Measurements from ENCODE around the gene ECSCR. TPM values are rescaled to one million over a fixed set of nuclear protein-coding genes. Genes with fewer than 3 reads are reported as not detected.

Gene ECSCR
- total RNA-seq, 1 experiment from 2014 or later = not detected

DNA sequence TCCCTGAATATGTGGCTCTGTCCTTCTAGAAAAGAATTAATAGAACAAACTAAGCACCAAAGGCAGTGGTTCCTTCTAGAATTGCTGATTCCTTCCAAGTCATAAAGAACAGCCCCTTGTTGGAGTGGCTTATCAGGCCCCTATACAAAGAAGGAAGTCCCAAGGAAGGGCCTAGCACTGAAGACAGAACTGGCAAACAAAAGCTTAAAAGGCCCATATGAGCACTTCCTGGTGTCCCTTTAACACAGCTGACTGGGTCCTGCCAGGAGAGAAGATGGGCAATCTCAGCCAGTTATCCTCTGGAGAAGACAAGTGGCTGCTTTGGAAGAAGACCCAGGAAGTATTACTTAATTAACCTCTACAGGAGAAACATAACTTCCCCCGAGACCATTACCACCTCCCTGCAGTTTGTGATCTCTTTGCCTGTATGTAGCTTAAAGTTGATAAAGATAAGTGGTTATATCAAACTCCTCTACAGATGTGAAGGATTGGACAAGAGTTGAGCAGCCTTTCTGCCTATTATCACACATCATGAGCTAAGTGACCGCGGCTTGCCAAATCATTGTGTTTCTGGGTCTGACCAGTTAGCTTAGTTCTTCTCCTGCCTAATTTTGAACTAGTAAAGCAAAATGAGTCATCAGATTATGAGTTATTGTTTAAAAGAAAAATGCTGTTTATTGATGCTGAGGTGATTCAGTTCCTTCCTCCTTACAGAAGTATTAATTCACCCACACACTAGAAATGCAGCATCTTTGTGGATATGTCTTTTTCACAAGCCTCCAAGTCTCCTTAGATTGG, 33.3 kb upstream of the ECSCR start:
- CTCF ChIA-PET = interaction anchor here (0.7 to 4.9 kb wide), 3 partner anchors 13 to 74 kb away, joined by 4 to 28 read pairs (median 6); partner anchors contain the start of gene STING1
- TF ChIP-seq, protein P1, sequence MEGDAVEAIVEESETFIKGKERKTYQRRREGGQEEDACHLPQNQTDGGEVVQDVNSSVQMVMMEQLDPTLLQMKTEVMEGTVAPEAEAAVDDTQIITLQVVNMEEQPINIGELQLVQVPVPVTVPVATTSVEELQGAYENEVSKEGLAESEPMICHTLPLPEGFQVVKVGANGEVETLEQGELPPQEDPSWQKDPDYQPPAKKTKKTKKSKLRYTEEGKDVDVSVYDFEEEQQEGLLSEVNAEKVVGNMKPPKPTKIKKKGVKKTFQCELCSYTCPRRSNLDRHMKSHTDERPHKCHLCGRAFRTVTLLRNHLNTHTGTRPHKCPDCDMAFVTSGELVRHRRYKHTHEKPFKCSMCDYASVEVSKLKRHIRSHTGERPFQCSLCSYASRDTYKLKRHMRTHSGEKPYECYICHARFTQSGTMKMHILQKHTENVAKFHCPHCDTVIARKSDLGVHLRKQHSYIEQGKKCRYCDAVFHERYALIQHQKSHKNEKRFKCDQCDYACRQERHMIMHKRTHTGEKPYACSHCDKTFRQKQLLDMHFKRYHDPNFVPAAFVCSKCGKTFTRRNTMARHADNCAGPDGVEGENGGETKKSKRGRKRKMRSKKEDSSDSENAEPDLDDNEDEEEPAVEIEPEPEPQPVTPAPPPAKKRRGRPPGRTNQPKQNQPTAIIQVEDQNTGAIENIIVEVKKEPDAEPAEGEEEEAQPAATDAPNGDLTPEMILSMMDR (IDR thresholded peaks at IDR 0.05; ENCODE audit: unreplicated experiment) = no peak
- Mint-ChIP-seq H3K27me3 (ENCODE audit: insufficient read depth, unreplicated experiment) (no peaks in the 10 kb centered on the region), H3K36me3 (ENCODE audit: insufficient read depth, unreplicated experiment) (no peaks in the 10 kb centered on the region), H3K27ac (ENCODE audit: low read depth, unreplicated experiment) (no peak overlapping the region), H3K9me3 (ENCODE audit: unreplicated experiment) (no peaks in the 10 kb centered on the region), H3K4me1 (ENCODE audit: insufficient read depth, unreplicated experiment) (peaks cover 9% of the 10 kb centered on the region), H3K4me3 (ENCODE audit: unreplicated experiment) (no peak overlapping the region)
- no TSS peak for BruUV-seq (replicated peaks)
- DNase-seq (ENCODE audit: unreplicated experiment) = peak; percentile 83
- POLR2A ChIA-PET = interaction anchor here (0.6 to 0.9 kb wide), 2 partner anchors 13 to 155 kb away, joined by 3 read pairs; partner anchors contain the start of gene STING1
- intact Hi-C loops (cut with micrococcal nuclease) = no loop called here

DNA sequence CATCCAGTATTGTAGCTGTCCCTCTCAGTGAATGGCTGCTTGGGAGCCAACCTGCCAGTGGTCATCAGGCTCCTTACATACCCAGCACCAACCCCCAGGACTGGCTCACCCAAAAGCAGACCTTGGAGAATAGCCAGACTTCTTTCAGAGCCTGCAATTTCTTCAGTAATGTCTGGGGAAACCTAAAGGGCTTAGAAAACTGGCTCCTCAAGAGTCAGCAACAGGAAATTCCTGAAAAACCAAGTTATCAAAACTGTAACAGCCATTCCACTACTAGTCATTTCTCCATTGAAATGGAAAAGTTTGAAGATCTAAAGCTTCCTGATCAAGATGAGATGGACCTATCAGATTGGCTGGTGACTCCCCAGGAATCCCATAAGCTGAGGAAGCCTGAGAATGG, 32.3 kb upstream of the ECSCR start:
- Mint-ChIP-seq H3K9me3 (ENCODE audit: unreplicated experiment) (no peaks in the 10 kb centered on the region), H3K27me3 (ENCODE audit: insufficient read depth, unreplicated experiment) (no peaks in the 10 kb centered on the region), H3K27ac (ENCODE audit: low read depth, unreplicated experiment) (no peak overlapping the region), H3K4me3 (ENCODE audit: unreplicated experiment) (no peak overlapping the region), H3K36me3 (ENCODE audit: insufficient read depth, unreplicated experiment) (no peaks in the 10 kb centered on the region), H3K4me1 (ENCODE audit: insufficient read depth, unreplicated experiment) (peaks cover 9% of the 10 kb centered on the region)
- ChIA-PET CTCF (interaction anchor here (0.6 to 4.9 kb wide), 4 partner anchors 15 to 73 kb away, joined by 3 to 28 read pairs (median 4); no protein-coding TSS in a partner anchor), POLR2A (interaction anchor here (0.6 to 1.6 kb wide), 2 partner anchors 12 to 154 kb away, joined by 3 to 11 read pairs; partner anchors contain the start of gene STING1)
- TF ChIP-seq, protein P1 (IDR thresholded peaks at IDR 0.05; ENCODE audit: unreplicated experiment) = no peak
- BruUV-seq (replicated peaks) = no TSS peak
- no peak for DNase-seq (ENCODE audit: unreplicated experiment)
- intact Hi-C loops (cut with micrococcal nuclease) = no loop called here

DNA sequence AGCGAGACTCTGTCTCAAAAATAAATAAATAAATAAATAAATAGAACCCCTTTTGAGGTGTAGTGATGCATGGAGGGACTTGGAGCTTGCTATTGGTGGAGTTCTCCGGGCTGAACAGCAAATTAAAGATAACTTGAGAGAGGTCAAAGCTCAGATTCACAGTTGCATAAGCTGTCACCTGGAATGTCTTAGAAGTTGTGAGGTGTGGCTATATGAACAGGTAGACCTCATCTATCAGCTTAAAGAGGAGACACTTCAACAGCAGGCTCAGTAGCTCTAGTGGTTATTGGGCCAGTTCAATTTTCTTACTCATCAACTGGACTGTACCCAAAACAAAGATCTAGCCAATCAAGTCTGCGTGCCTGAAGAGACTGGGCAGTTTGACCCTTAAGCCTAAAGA, 31.7 kb upstream of the ECSCR start:
- no TSS peak for BruUV-seq (replicated peaks)
- POLR2A ChIA-PET = interaction anchor here (1.6 kb wide), 1 partner anchor 12 kb away, joined by 11 read pairs; the partner anchor contains the start of gene STING1
- Mint-ChIP-seq H3K27me3 (ENCODE audit: insufficient read depth, unreplicated experiment) (no peaks in the 10 kb centered on the region), H3K9me3 (ENCODE audit: unreplicated experiment) (no peaks in the 10 kb centered on the region), H3K36me3 (ENCODE audit: insufficient read depth, unreplicated experiment) (no peaks in the 10 kb centered on the region), H3K4me3 (ENCODE audit: unreplicated experiment) (no peak overlapping the region), H3K27ac (ENCODE audit: low read depth, unreplicated experiment) (no peak overlapping the region), H3K4me1 (ENCODE audit: insufficient read depth, unreplicated experiment) (peaks cover 9% of the 10 kb centered on the region)
- no peak for DNase-seq (ENCODE audit: unreplicated experiment)
- CTCF ChIA-PET = interaction anchor here (0.6 to 4.9 kb wide), 5 partner anchors 14 to 72 kb away, joined by 3 to 28 read pairs (median 3); no protein-coding TSS in a partner anchor
- intact Hi-C loops (cut with micrococcal nuclease) = no loop called here
- TF ChIP-seq, protein P1 (IDR thresholded peaks at IDR 0.05; ENCODE audit: unreplicated experiment) = no peak

DNA sequence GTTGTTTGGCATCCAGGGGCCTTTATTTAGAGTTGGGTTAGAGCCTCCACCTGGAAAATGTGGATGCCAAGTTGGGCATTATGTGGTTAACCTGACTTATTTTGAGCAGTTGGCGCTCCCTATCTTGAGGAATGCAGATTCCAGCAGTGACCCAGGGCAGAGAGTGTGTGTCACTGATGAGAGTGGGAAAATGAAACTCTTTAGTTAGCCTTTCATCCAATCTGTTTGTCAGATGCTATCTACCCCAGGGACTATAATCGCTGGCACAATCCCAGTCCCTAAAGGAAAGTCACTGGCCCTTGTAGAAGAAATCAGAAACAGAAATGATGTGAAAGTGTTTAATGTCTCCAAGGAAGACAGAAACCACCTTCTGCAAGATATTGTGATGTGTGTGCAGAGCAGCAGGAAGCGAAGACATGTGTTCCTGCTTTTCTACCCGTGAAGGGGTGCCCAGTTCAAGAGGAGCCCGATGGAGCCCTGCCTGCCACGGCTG, 30.2 kb upstream of the ECSCR start:
- ChIA-PET CTCF (interaction anchor here (4.9 kb wide), 1 partner anchor 71 kb away, joined by 28 read pairs; no protein-coding TSS in a partner anchor), POLR2A (no interaction called here)
- BruUV-seq (replicated peaks) = no TSS peak
- no peaks in the 10 kb centered on the region for H3K9me3 Mint-ChIP-seq (ENCODE audit: unreplicated experiment)
- H3K4me1 Mint-ChIP-seq (ENCODE audit: insufficient read depth, unreplicated experiment) = peaks cover 9% of the 10 kb centered on the region
- TF ChIP-seq, protein P1 (IDR thresholded peaks at IDR 0.05; ENCODE audit: unreplicated experiment) = no peak
- no peaks in the 10 kb centered on the region for H3K27me3 Mint-ChIP-seq (ENCODE audit: insufficient read depth, unreplicated experiment)
- DNase-seq (ENCODE audit: unreplicated experiment) = peak; percentile 24
- intact Hi-C loops (cut with micrococcal nuclease) = no loop called here
- H3K4me3 Mint-ChIP-seq (ENCODE audit: unreplicated experiment) = no peak overlapping the region
- no peaks in the 10 kb centered on the region for H3K36me3 Mint-ChIP-seq (ENCODE audit: insufficient read depth, unreplicated experiment)
- no peak overlapping the region for H3K27ac Mint-ChIP-seq (ENCODE audit: low read depth, unreplicated experiment)

Data from MCF 10A (cell line).